ENCODE data around the gene PRKAB1.
A peak's percentile ranks its signal among the peaks of the same experiment; 100 is the strongest.

PRKAB1 gene

DNA sequence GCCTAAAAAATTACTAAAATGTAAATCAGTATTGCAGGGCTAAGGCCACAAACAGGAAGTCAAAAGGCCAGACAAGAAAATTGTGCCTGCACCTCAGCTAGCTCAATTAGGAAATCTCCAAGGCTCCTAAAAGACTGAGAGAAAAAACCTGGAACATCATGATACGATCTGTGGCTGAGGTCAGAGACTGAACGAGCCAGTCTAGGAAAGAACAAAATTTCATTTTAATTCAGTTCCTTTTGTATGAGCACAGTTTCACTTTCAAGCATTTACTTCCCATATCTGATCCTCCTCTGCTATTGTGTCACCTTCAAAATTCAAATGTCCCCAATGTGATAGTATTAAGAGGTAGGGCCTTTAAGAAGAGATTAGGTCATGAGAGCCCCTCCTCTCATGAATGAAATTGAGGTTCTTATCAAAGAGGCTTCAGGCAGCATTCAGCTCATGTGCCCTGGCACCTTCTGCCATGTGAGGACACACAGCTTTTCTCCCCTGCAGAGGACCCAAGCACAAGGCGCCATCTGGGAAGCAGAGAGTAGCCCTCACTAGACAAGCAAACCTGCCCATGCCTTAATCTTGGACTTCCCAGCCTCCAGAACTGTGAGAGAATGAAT is 14.8 kb downstream of the PRKAB1 start:
- TF ChIP-seq, protein P1, sequence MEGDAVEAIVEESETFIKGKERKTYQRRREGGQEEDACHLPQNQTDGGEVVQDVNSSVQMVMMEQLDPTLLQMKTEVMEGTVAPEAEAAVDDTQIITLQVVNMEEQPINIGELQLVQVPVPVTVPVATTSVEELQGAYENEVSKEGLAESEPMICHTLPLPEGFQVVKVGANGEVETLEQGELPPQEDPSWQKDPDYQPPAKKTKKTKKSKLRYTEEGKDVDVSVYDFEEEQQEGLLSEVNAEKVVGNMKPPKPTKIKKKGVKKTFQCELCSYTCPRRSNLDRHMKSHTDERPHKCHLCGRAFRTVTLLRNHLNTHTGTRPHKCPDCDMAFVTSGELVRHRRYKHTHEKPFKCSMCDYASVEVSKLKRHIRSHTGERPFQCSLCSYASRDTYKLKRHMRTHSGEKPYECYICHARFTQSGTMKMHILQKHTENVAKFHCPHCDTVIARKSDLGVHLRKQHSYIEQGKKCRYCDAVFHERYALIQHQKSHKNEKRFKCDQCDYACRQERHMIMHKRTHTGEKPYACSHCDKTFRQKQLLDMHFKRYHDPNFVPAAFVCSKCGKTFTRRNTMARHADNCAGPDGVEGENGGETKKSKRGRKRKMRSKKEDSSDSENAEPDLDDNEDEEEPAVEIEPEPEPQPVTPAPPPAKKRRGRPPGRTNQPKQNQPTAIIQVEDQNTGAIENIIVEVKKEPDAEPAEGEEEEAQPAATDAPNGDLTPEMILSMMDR (conservative IDR thresholded peaks at IDR 0.05; ENCODE audit: control insufficient read depth, insufficient read depth, low read depth, low read length) = no peak
- no peak overlapping the region for H3K4me3 ChIP-seq (ENCODE audit: control insufficient read depth, low read depth, low read length)
- DNase-seq (ENCODE audit: low read depth) = no peak

DNA sequence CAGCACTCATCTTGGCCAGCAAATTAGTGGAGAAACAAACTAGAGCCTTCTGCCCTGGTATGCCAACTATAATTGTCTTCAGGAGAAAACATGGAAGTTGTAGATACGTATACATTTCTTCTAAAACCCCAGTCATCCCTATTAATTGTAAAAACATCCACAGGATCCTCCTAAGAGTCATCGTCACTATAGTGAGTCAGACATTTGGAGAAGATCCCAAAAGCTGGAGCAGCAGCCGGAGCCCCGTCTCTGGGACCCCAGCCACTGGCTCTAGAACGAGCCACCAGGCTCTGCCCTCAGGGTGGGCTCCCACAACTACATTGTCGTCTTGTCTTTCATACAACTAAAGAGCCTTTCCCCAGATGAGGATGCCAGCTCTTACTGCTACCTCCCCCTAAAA is 15.5 kb downstream of the PRKAB1 start:
- peak; percentile 77 for DNase-seq (ENCODE audit: low read depth)
- no peak overlapping the region for H3K4me3 ChIP-seq (ENCODE audit: control insufficient read depth, low read depth, low read length)
- TF ChIP-seq, protein P1 (conservative IDR thresholded peaks at IDR 0.05; ENCODE audit: control insufficient read depth, insufficient read depth, low read depth, low read length) = no peak

DNA sequence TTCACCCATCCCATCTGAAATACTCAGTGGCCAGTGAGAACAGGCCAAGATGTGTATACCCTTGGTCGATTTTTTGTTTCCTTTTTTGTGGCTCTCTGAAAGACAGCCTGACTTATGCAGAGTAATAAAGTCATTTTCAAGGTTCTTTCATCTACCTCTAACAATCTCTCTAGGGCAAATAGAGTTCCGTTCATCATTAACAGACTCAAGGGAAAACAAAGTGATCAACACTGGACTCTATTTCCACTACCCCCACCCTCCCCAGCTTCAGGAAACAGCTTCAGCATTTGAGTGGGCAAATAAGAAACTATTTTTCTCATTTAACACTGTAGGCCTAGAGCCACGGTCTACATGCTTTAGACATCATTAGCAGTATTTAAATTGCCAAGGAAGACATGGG is 15.9 kb downstream of the PRKAB1 start:
- H3K4me3 ChIP-seq (ENCODE audit: control insufficient read depth, low read depth, low read length) = no peak overlapping the region
- no peak for DNase-seq (ENCODE audit: low read depth)
- TF ChIP-seq, protein P1 (conservative IDR thresholded peaks at IDR 0.05; ENCODE audit: control insufficient read depth, insufficient read depth, low read depth, low read length) = no peak

DNA sequence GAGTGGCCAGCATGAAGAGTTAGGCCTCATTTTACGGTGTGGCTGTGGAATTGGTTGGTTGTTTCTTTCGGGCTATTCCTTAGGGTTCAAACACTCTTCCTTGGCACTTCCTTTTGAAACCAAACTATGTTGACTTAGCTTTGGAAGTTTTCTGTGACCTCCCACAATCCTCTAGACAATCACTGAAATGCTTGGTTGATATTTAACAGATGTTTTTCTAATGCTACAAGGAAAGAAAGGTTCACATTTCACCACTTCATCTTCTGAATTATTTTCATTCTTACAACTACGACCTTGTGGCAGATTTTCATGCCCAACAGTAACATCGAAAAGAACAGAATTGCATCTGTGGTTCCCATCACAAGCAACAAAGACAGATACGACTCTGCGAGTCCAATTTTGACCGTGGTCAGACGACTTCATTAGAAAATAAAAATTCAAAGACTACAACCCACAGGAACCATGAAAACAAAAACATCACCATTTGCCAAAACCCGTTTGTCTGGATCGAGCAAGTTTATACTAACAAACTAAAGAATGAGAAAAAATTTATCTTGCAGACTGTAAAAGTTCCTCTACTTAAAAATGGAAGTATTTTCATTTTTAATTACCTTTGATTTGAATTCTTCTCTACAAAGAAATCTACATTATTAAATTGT is 16.9 kb downstream of the PRKAB1 start:
- TF ChIP-seq, protein P1 (conservative IDR thresholded peaks at IDR 0.05; ENCODE audit: control insufficient read depth, insufficient read depth, low read depth, low read length) = no peak
- H3K4me3 ChIP-seq (ENCODE audit: control insufficient read depth, low read depth, low read length) = no peak overlapping the region
- DNase-seq (ENCODE audit: low read depth) = peak; percentile 39

DNA sequence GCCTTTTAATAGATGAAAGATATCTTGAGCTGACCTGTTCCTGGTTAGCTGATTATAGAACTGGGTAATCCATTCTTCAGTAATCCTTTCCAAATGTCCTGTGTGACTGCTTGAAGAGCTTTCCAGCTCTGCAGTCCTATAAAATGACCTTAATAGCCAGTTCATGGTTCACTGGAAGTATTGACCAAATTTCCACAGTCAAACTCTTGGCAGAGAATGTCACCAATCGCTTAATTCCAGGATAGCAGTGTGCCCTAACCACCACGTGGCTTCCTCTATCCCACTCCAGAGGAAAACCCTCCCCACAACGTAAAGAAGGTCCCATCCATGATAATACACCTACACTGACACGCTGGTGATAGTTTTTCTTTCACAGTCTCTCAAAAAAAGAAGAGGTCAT is 17.4 kb downstream of the PRKAB1 start:
- TF ChIP-seq, protein P1 (conservative IDR thresholded peaks at IDR 0.05; ENCODE audit: control insufficient read depth, insufficient read depth, low read depth, low read length) = no peak
- no peak overlapping the region for H3K4me3 ChIP-seq (ENCODE audit: control insufficient read depth, low read depth, low read length)

DNA sequence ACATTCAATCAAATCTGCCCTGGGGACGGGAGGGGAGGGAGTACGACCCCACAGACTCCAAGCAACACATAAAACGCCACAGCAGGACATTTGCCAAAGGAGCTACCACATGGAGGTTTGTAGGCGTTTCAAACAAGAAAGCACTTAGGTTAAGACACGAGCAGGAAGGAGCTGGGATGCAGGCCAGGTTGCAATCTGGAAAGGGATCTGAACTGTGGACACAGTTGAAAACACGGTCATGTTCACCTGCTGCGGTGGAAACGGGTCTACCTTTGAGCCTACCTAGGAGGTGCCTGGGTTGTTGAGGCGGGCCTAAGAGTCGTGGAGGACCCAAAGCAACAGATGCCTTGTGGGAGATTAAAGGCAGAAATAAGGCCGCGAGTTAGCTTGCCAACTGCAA is 18.4 kb downstream of the PRKAB1 start:
- DNase-seq (ENCODE audit: low read depth) = no peak
- TF ChIP-seq, protein P1 (conservative IDR thresholded peaks at IDR 0.05; ENCODE audit: control insufficient read depth, insufficient read depth, low read depth, low read length) = no peak

More for the DNA sequence above, 17.4 kb downstream of the PRKAB1 start:
- DNase-seq (ENCODE audit: low read depth) = no peak

More for the DNA sequence above, 18.4 kb downstream of the PRKAB1 start:
- no peak overlapping the region for H3K4me3 ChIP-seq (ENCODE audit: control insufficient read depth, low read depth, low read length)

Data from fibroblast of mammary gland (primary cell).